Measurements from ENCODE around the gene MAGED1. TPM values are rescaled to one million over a fixed set of nuclear protein-coding genes. Genes with fewer than 3 reads are reported as not detected.

Gene MAGED1
- polyA plus RNA-seq, 4 donors: 14.3 to 160 (median 26.7) TPM

- no peak for DNase-seq
- no peaks in the 10 kb centered on the region for H3K9me3 ChIP-seq (ENCODE audit: control insufficient read depth in 2 of 2, insufficient read depth in 1 of 2, low read depth in 1 of 2, low read length in 1 of 2)
- no peak overlapping the region for H3K4me3 ChIP-seq (ENCODE audit: low read depth in 1 of 3, low read length in 3 of 3)
- no peaks in the 10 kb centered on the region for H3K4me1 ChIP-seq (ENCODE audit: control insufficient read depth in 3 of 3, insufficient read depth in 2 of 3, low read depth in 1 of 3, low read length in 2 of 3)
- H3K27ac ChIP-seq (ENCODE audit: low read depth in 1 of 3, low read length in 2 of 3): no peak overlapping the region
- H3K36me3 ChIP-seq (ENCODE audit: control insufficient read depth in 3 of 3, insufficient read depth in 2 of 3, low read depth in 1 of 3, low read length in 3 of 3): peaks cover 0 to under 1% (median 0%) of the 10 kb centered on the region in 3 donors
- FAIRE-seq: no peak
- H3K27me3 ChIP-seq (ENCODE audit: control insufficient read depth in 3 of 3, insufficient read depth in 3 of 3, low read length in 3 of 3): no peaks in the 10 kb centered on the region
These were observed 3.6 kb upstream of the MAGED1 start for GRCh38 chrX:51889851-51890250.

- 86 to 93% (median 88%) methylated on average over 1 of the region's 1 CpG for WGBS, 3 donors
- Histone ChIP-seq H3K27ac (ENCODE audit: low read depth in 1 of 3, low read length in 2 of 3) (no peak overlapping the region), H3K36me3 (ENCODE audit: control insufficient read depth in 3 of 3, insufficient read depth in 2 of 3, low read depth in 1 of 3, low read length in 3 of 3) (peaks cover 0 to 11% (median 0%) of the 10 kb centered on the region in 3 donors), H3K4me1 (ENCODE audit: control insufficient read depth in 3 of 3, insufficient read depth in 2 of 3, low read depth in 1 of 3, low read length in 2 of 3) (peaks cover 0 to 9% (median 0%) of the 10 kb centered on the region in 3 donors), H3K9me3 (ENCODE audit: control insufficient read depth in 2 of 2, insufficient read depth in 1 of 2, low read depth in 1 of 2, low read length in 1 of 2) (no peaks in the 10 kb centered on the region), H3K4me3 (ENCODE audit: low read depth in 1 of 3, low read length in 3 of 3) (no peak overlapping the region), H3K27me3 (ENCODE audit: control insufficient read depth in 3 of 3, insufficient read depth in 3 of 3, low read length in 3 of 3) (no peaks in the 10 kb centered on the region)
- DNase-seq: no peak
- no peak for FAIRE-seq
These were observed 2.2 kb upstream of the MAGED1 start for GRCh38 chrX:51891245-51891644.

- Histone ChIP-seq H3K27me3 (ENCODE audit: control insufficient read depth in 3 of 3, insufficient read depth in 3 of 3, low read length in 3 of 3) (no peaks in the 10 kb centered on the region), H3K9me3 (ENCODE audit: control insufficient read depth in 2 of 2, insufficient read depth in 1 of 2, low read depth in 1 of 2, low read length in 1 of 2) (no peaks in the 10 kb centered on the region), H3K4me1 (ENCODE audit: control insufficient read depth in 3 of 3, insufficient read depth in 2 of 3, low read depth in 1 of 3, low read length in 2 of 3) (peaks cover 0 to 9% (median 0%) of the 10 kb centered on the region in 3 donors), H3K4me3 (ENCODE audit: low read depth in 1 of 3, low read length in 3 of 3) (no peak overlapping the region), H3K27ac (ENCODE audit: low read depth in 1 of 3, low read length in 2 of 3) (peak overlapping the region in 2 of 3 donors; percentile 17 to 28), H3K36me3 (ENCODE audit: control insufficient read depth in 3 of 3, insufficient read depth in 2 of 3, low read depth in 1 of 3, low read length in 3 of 3) (peaks cover 0 to 18% (median 0%) of the 10 kb centered on the region in 3 donors)
- peak in 1 of 2 donors; percentile 6 for DNase-seq
- FAIRE-seq: no peak
- 50 to 59% (median 57%) methylated on average over 6 of the region's 6 CpGs for WGBS, 3 donors
These were observed 1.4 kb upstream of the MAGED1 start for GRCh38 chrX:51891821-51892551.

- H3K4me1 ChIP-seq (ENCODE audit: control insufficient read depth in 3 of 3, insufficient read depth in 2 of 3, low read depth in 1 of 3, low read length in 2 of 3): peaks cover 0 to 9% (median 0%) of the 10 kb centered on the region in 3 donors
- no peak for FAIRE-seq
These were observed 691 bp downstream of the MAGED1 start for GRCh38 chrX:51893931-51894696.

GRCh38 chrX:51894697-51895336 is 1.4 kb downstream of the MAGED1 start:
- 10 to 43% (median 26%) methylated on average over 22 to 25 of the region's 25 CpGs for WGBS, 3 donors
- Histone ChIP-seq H3K36me3 (ENCODE audit: control insufficient read depth in 3 of 3, insufficient read depth in 2 of 3, low read depth in 1 of 3, low read length in 3 of 3) (peaks cover 0 to 35% (median 0%) of the 10 kb centered on the region in 3 donors), H3K27me3 (ENCODE audit: control insufficient read depth in 3 of 3, insufficient read depth in 3 of 3, low read length in 3 of 3) (no peaks in the 10 kb centered on the region), H3K27ac (ENCODE audit: low read depth in 1 of 3, low read length in 2 of 3) (peak overlapping the region in 2 of 3 donors; percentile 70 to 82), H3K4me1 (ENCODE audit: control insufficient read depth in 3 of 3, insufficient read depth in 2 of 3, low read depth in 1 of 3, low read length in 2 of 3) (peaks cover 0 to 9% (median 0%) of the 10 kb centered on the region in 3 donors), H3K9me3 (ENCODE audit: control insufficient read depth in 2 of 2, insufficient read depth in 1 of 2, low read depth in 1 of 2, low read length in 1 of 2) (no peaks in the 10 kb centered on the region), H3K4me3 (ENCODE audit: low read depth in 1 of 3, low read length in 3 of 3) (peak overlapping the region in 2 of 3 donors; percentile 48 to 86)
- no peak for FAIRE-seq
- DNase-seq: peak in 1 of 2 donors; percentile 42

More at GRCh38 chrX:51893931-51894696, 691 bp downstream of the MAGED1 start:
- Histone ChIP-seq H3K27ac (ENCODE audit: low read depth in 1 of 3, low read length in 2 of 3) (peak overlapping the region in 2 of 3 donors; percentile 70 to 82), H3K9me3 (ENCODE audit: control insufficient read depth in 2 of 2, insufficient read depth in 1 of 2, low read depth in 1 of 2, low read length in 1 of 2) (no peaks in the 10 kb centered on the region), H3K36me3 (ENCODE audit: control insufficient read depth in 3 of 3, insufficient read depth in 2 of 3, low read depth in 1 of 3, low read length in 3 of 3) (peaks cover 0 to 29% (median 0%) of the 10 kb centered on the region in 3 donors), H3K27me3 (ENCODE audit: control insufficient read depth in 3 of 3, insufficient read depth in 3 of 3, low read length in 3 of 3) (no peaks in the 10 kb centered on the region), H3K4me3 (ENCODE audit: low read depth in 1 of 3, low read length in 3 of 3) (peak overlapping the region; percentile 48 to 86 (median 53))
- DNase-seq: peak; percentile 2 to 60
- WGBS, 3 donors: 0 to 36% (median 13%) methylated on average over 30 to 32 of the region's 32 CpGs

GRCh38 chrX:51896626-51897025 is 3.2 kb downstream of the MAGED1 start:
- WGBS, 3 donors: 93 to 100% (median 98%) methylated on average over 9 to 12 of the region's 12 CpGs
- no peak for FAIRE-seq

GRCh38 chrX:51899741-51900140 is 6.3 kb downstream of the MAGED1 start:
- Histone ChIP-seq H3K27ac (ENCODE audit: low read depth in 1 of 3, low read length in 2 of 3) (no peak overlapping the region), H3K27me3 (ENCODE audit: control insufficient read depth in 3 of 3, insufficient read depth in 3 of 3, low read length in 3 of 3) (no peaks in the 10 kb centered on the region), H3K4me3 (ENCODE audit: low read depth in 1 of 3, low read length in 3 of 3) (no peak overlapping the region), H3K36me3 (ENCODE audit: control insufficient read depth in 3 of 3, insufficient read depth in 2 of 3, low read depth in 1 of 3, low read length in 3 of 3) (peaks cover 0 to 55% (median 0%) of the 10 kb centered on the region in 3 donors), H3K4me1 (ENCODE audit: control insufficient read depth in 3 of 3, insufficient read depth in 2 of 3, low read depth in 1 of 3, low read length in 2 of 3) (peaks cover 0 to 9% (median 0%) of the 10 kb centered on the region in 3 donors), H3K9me3 (ENCODE audit: control insufficient read depth in 2 of 2, insufficient read depth in 1 of 2, low read depth in 1 of 2, low read length in 1 of 2) (no peaks in the 10 kb centered on the region)
- no peak for FAIRE-seq
- WGBS, 3 donors: 67 to 91% (median 84%) methylated on average over 2 of the region's 2 CpGs
- no peak for DNase-seq

More at GRCh38 chrX:51896626-51897025, 3.2 kb downstream of the MAGED1 start:
- Histone ChIP-seq H3K27me3 (ENCODE audit: control insufficient read depth in 3 of 3, insufficient read depth in 3 of 3, low read length in 3 of 3) (no peaks in the 10 kb centered on the region), H3K36me3 (ENCODE audit: control insufficient read depth in 3 of 3, insufficient read depth in 2 of 3, low read depth in 1 of 3, low read length in 3 of 3) (peaks cover 0 to 45% (median 0%) of the 10 kb centered on the region in 3 donors), H3K9me3 (ENCODE audit: control insufficient read depth in 2 of 2, insufficient read depth in 1 of 2, low read depth in 1 of 2, low read length in 1 of 2) (no peaks in the 10 kb centered on the region), H3K4me3 (ENCODE audit: low read depth in 1 of 3, low read length in 3 of 3) (no peak overlapping the region), H3K4me1 (ENCODE audit: control insufficient read depth in 3 of 3, insufficient read depth in 2 of 3, low read depth in 1 of 3, low read length in 2 of 3) (peaks cover 0 to 9% (median 0%) of the 10 kb centered on the region in 3 donors), H3K27ac (ENCODE audit: low read depth in 1 of 3, low read length in 2 of 3) (no peak overlapping the region)
- no peak for DNase-seq

- Histone ChIP-seq H3K27ac (ENCODE audit: low read depth in 1 of 3, low read length in 2 of 3) (no peak overlapping the region), H3K36me3 (ENCODE audit: control insufficient read depth in 3 of 3, insufficient read depth in 2 of 3, low read depth in 1 of 3, low read length in 3 of 3) (peaks cover 0 to 34% (median 0%) of the 10 kb centered on the region in 3 donors), H3K27me3 (ENCODE audit: control insufficient read depth in 3 of 3, insufficient read depth in 3 of 3, low read length in 3 of 3) (no peaks in the 10 kb centered on the region), H3K4me1 (ENCODE audit: control insufficient read depth in 3 of 3, insufficient read depth in 2 of 3, low read depth in 1 of 3, low read length in 2 of 3) (no peaks in the 10 kb centered on the region), H3K4me3 (ENCODE audit: low read depth in 1 of 3, low read length in 3 of 3) (no peak overlapping the region), H3K9me3 (ENCODE audit: control insufficient read depth in 2 of 2, insufficient read depth in 1 of 2, low read depth in 1 of 2, low read length in 1 of 2) (no peaks in the 10 kb centered on the region)
- 88 to 98% (median 90%) methylated on average over 5 of the region's 5 CpGs for WGBS, 3 donors
- FAIRE-seq (no peak), DNase-seq (peak in 1 of 2 donors; percentile 21)
These were observed 9.2 kb downstream of the MAGED1 start for GRCh38 chrX:51902510-51903050.

All from small intestine (tissue), 7 donors.